ENCODE results near the gene ALDH6A1. TPM values are rescaled to one million over a fixed set of nuclear protein-coding genes. Genes with fewer than 3 reads are reported as not detected.

Gene ALDH6A1
- total and polyA plus RNA-seq, 4 donors: 8.7 to 43.3 (median 21.1) TPM

DNA sequence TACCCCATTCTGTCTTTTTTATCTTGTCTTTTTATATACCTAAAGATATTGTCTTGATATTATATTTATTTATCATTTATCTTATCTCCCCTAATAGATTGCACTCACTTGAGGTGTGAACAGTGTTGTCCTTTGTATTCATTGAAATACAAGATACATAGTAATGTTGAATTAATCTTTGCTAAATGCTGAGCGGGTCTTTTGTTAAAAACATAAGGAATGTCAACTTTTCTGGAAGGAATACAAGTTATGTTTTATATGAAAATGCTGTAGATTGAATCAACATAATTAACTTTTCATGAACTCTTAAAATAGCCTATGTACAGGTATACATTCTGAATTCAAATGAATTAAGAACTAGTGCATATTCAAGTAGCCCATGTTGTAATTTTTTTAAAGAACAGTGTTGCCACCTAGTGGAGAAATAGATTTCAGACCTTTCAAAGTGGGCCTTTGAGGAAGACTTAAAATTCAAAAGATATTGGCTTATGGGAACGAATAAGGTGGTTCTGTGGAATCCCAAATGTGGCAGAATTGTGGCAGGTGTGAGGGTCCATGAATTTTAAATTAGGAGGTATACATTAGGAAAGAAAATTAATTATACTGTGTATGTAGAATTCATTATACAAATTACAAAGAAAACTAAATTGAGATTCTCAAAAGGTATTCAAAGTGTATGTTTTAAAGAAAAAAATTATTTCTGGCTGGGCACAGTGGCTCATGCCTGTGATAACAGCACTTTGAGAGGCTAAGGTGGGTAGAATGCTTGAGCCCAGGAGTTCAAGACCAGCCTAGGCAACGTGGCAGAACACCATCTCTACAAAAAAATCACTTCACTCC lies 46.0 kb downstream of the ALDH6A1 start:
- no peaks in the 10 kb centered on the region for H3K9me3 ChIP-seq (ENCODE audit: control insufficient read depth in 4 of 4, insufficient read depth in 3 of 4, low read length in 3 of 4)
- 67 to 70% methylated on average over 3 of the region's 3 CpGs for WGBS, 2 donors
- no peak overlapping the region for H3K4me3 ChIP-seq
- no peak overlapping the region for H3K27ac ChIP-seq (ENCODE audit: low read depth in 1 of 2, low read length in 1 of 2)
- H3K36me3 ChIP-seq (ENCODE audit: control insufficient read depth in 4 of 4, insufficient read depth in 4 of 4, low read length in 4 of 4): peaks cover 0 to 6% (median 2%) of the 10 kb centered on the region in 4 donors
- ATAC-seq (ENCODE audit: insufficient read depth, low FRiP score) (no peak), DNase-seq (peak in 2 of 3 donors; percentile 69 to 78)
- no peak overlapping the region for H3K9ac ChIP-seq (ENCODE audit: insufficient read depth in 1 of 2, low read length in 2 of 2)
- H3K27me3 ChIP-seq (ENCODE audit: control insufficient read depth in 3 of 3, insufficient read depth in 3 of 3, low read length in 2 of 3): no peaks in the 10 kb centered on the region
- TF ChIP-seq, protein P1, sequence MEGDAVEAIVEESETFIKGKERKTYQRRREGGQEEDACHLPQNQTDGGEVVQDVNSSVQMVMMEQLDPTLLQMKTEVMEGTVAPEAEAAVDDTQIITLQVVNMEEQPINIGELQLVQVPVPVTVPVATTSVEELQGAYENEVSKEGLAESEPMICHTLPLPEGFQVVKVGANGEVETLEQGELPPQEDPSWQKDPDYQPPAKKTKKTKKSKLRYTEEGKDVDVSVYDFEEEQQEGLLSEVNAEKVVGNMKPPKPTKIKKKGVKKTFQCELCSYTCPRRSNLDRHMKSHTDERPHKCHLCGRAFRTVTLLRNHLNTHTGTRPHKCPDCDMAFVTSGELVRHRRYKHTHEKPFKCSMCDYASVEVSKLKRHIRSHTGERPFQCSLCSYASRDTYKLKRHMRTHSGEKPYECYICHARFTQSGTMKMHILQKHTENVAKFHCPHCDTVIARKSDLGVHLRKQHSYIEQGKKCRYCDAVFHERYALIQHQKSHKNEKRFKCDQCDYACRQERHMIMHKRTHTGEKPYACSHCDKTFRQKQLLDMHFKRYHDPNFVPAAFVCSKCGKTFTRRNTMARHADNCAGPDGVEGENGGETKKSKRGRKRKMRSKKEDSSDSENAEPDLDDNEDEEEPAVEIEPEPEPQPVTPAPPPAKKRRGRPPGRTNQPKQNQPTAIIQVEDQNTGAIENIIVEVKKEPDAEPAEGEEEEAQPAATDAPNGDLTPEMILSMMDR (IDR thresholded peaks at IDR 0.05; ENCODE audit: control extremely low read depth, extremely low read depth): peak; percentile 32
- no peaks in the 10 kb centered on the region for H3K4me1 ChIP-seq (ENCODE audit: control insufficient read depth in 5 of 5, insufficient read depth in 5 of 5, low read length in 5 of 5)

DNA sequence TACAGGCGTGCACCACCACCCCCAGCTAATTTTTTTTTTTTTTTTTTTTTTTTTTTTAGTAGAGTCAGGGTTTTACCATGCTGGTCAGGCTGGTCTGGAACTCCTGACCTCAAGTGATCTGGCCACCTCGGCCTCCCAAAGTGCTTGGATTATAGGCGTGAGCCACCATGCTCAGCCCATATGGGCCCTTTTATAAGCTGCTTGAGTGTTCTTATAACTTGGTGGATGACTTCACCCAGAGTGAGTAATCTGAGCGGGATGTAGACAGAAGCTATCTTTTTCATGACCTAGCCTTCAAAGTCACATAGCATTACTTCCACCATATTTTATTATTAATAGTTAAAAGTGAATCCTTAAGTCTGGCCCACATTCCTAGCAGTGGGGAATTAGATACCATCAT lies 48.7 kb downstream of the ALDH6A1 start:
- 86 to 98% methylated on average over 4 of the region's 4 CpGs for WGBS, 2 donors
- peaks cover 0 to 5% (median 2%) of the 10 kb centered on the region in 4 donors for H3K36me3 ChIP-seq (ENCODE audit: control insufficient read depth in 4 of 4, insufficient read depth in 4 of 4, low read length in 4 of 4)
- no peak for DNase-seq
- TF ChIP-seq, protein P1 (IDR thresholded peaks at IDR 0.05; ENCODE audit: control extremely low read depth, extremely low read depth): no peak
- no peaks in the 10 kb centered on the region for H3K27me3 ChIP-seq (ENCODE audit: control insufficient read depth in 3 of 3, insufficient read depth in 3 of 3, low read length in 2 of 3)
- H3K4me3 ChIP-seq: no peak overlapping the region
- no peaks in the 10 kb centered on the region for H3K9me3 ChIP-seq (ENCODE audit: control insufficient read depth in 4 of 4, insufficient read depth in 3 of 4, low read length in 3 of 4)
- no peak overlapping the region for H3K9ac ChIP-seq (ENCODE audit: insufficient read depth in 1 of 2, low read length in 2 of 2)
- no peaks in the 10 kb centered on the region for H3K4me1 ChIP-seq (ENCODE audit: control insufficient read depth in 5 of 5, insufficient read depth in 5 of 5, low read length in 5 of 5)
- no peak overlapping the region for H3K27ac ChIP-seq (ENCODE audit: low read depth in 1 of 2, low read length in 1 of 2)
- no peak for ATAC-seq (ENCODE audit: insufficient read depth, low FRiP score)

GRCh38 chr14:74034572-74034971 lies 49.7 kb downstream of the ALDH6A1 start:
- ATAC-seq (ENCODE audit: insufficient read depth, low FRiP score): no peak
- Histone ChIP-seq H3K27ac (ENCODE audit: low read depth in 1 of 2, low read length in 1 of 2) (no peak overlapping the region), H3K36me3 (ENCODE audit: control insufficient read depth in 4 of 4, insufficient read depth in 4 of 4, low read length in 4 of 4) (peaks cover 0 to 5% (median 2%) of the 10 kb centered on the region in 4 donors), H3K27me3 (ENCODE audit: control insufficient read depth in 3 of 3, insufficient read depth in 3 of 3, low read length in 2 of 3) (no peaks in the 10 kb centered on the region), H3K9ac (ENCODE audit: insufficient read depth in 1 of 2, low read length in 2 of 2) (no peak overlapping the region), H3K4me3 (no peak overlapping the region), H3K9me3 (ENCODE audit: control insufficient read depth in 4 of 4, insufficient read depth in 3 of 4, low read length in 3 of 4) (no peaks in the 10 kb centered on the region), H3K4me1 (ENCODE audit: control insufficient read depth in 5 of 5, insufficient read depth in 5 of 5, low read length in 5 of 5) (no peaks in the 10 kb centered on the region)
- 95 to 96% methylated on average over 3 of the region's 3 CpGs for WGBS, 2 donors
- TF ChIP-seq, protein P1 (IDR thresholded peaks at IDR 0.05; ENCODE audit: control extremely low read depth, extremely low read depth): no peak
- DNase-seq: no peak

Measured in lung (tissue), 12 donors.